ENCODE measurements around the gene HSD17B11. TPM values are rescaled to one million over a fixed set of nuclear protein-coding genes. Genes with fewer than 3 reads are reported as not detected.

HSD17B11 gene
- total RNA-seq, 1 experiment from 2014 or later, result 14.0 TPM

- TF ChIP-seq FOXP4 (CRISPR knock-in tag; IDR thresholded peaks at IDR 0.05), result no peak
- no peak for TF ChIP-seq NR1H2 (CRISPR knock-in tag; IDR thresholded peaks at IDR 0.05)
- TF ChIP-seq ZNF138 (CRISPR knock-in tag; conservative IDR thresholded peaks at IDR 0.05), result no peak
- no peak for TF ChIP-seq PRRX2 (CRISPR knock-in tag; IDR thresholded peaks at IDR 0.05)
- TF ChIP-seq ZSCAN18 (CRISPR knock-in tag; IDR thresholded peaks at IDR 0.05), result no peak
- no peak for TF ChIP-seq ATF3 (CRISPR knock-in tag; conservative IDR thresholded peaks at IDR 0.05)
Measured at GRCh38 chr4:87306056-87306455, 84.9 kb downstream of the HSD17B11 start (continued).

GRCh38 chr4:87305562-87305961 is 85.4 kb downstream of the HSD17B11 start:
- Mint-ChIP-seq H3K27me3 (ENCODE audit: low read depth) (no peaks in the 10 kb centered on the region), H3K9me3 (no peaks in the 10 kb centered on the region), H3K27ac (no peak overlapping the region), H3K36me3 (no peaks in the 10 kb centered on the region), H3K4me3 (no peak overlapping the region), H3K4me1 (no peaks in the 10 kb centered on the region)
- ChIA-PET POLR2A (no interaction called here), CTCF (no interaction called here)
- TF ChIP-seq FOXJ3 (CRISPR knock-in tag; IDR thresholded peaks at IDR 0.05; ENCODE audit: borderline replicate concordance) (no peak), NFE2L1 (CRISPR knock-in tag; IDR thresholded peaks at IDR 0.05) (no peak), OVOL2 (CRISPR knock-in tag; IDR thresholded peaks at IDR 0.05; ENCODE audit: borderline replicate concordance) (no peak), ARID4B (CRISPR knock-in tag; IDR thresholded peaks at IDR 0.05; ENCODE audit: borderline replicate concordance) (no peak), ETV6 (CRISPR knock-in tag; IDR thresholded peaks at IDR 0.05) (no peak), ZNF512 (CRISPR knock-in tag; IDR thresholded peaks at IDR 0.05; ENCODE audit: borderline replicate concordance) (no peak), CREM (CRISPR knock-in tag; IDR thresholded peaks at IDR 0.05) (no peak), ZNF396 (CRISPR knock-in tag; IDR thresholded peaks at IDR 0.05; ENCODE audit: borderline replicate concordance) (no peak), TEAD4 (CRISPR knock-in tag; IDR thresholded peaks at IDR 0.05) (no peak), ZBTB43 (CRISPR knock-in tag; IDR thresholded peaks at IDR 0.05) (no peak), GRHL2 (CRISPR knock-in tag; IDR thresholded peaks at IDR 0.05; ENCODE audit: insufficient replicate concordance, severe bottlenecking) (no peak), ZSCAN18 (CRISPR knock-in tag; IDR thresholded peaks at IDR 0.05) (no peak), CTCF (IDR thresholded peaks at IDR 0.05) (no peak), ZNF232 (CRISPR knock-in tag; IDR thresholded peaks at IDR 0.05) (no peak), SOX15 (CRISPR knock-in tag; IDR thresholded peaks at IDR 0.05) (no peak)
- ATAC-seq, result no peak
- DNase-seq (ENCODE audit: low spot score), result no peak
